GM12878 (cell line): Measurements from ENCODE around the gene TNKS1BP1. TPM values are rescaled to one million over a fixed set of nuclear protein-coding genes. Genes with fewer than 3 reads are reported as not detected.

Experiments used
- ATAC-seq: fragments of 200-7000 bp; cut with Tn5 transposase; 3 replicates; pipeline ENCODE4 v1.9.1; 2020; ENCODE audit warnings: mild to moderate bottlenecking, moderate library complexity
- BruUV-seq: library from RNA; stranded (reverse); fragments of 400-500 nt; replicated peaks from 2 replicates; lab custom pipeline; 2021; lab: Mats Ljungman, UMichigan
- CTCF ChIA-PET: fragments of 300-600 bp; sonication (Branson Sonifier 250); formaldehyde crosslinking; extraction: SDS; loops from one replicate; lab custom pipeline; 2021; ENCODE audit warnings: inconsistent platforms; lab: Yijun Ruan, JAX
- POLR2A ChIA-PET: fragments of 350-600 bp; formaldehyde crosslinking; extraction: SDS; loops from one replicate; lab custom pipeline; 2021; ENCODE audit warnings: inconsistent platforms; lab: Charles Lee
- RAD21 ChIA-PET: fragments of 300-600 bp; sonication (Branson Sonifier 250); formaldehyde crosslinking; loops from one replicate; lab custom pipeline; 2023; ENCODE audit warnings: antibody characterized with exemption; ENCODE audit not compliant: unreplicated experiment; lab: Charles Lee
- SMC1A ChIA-PET: fragments of 300-600 bp; sonication (Branson Sonifier 250); formaldehyde crosslinking; loops from one replicate; lab custom pipeline; 2023; ENCODE audit not compliant: unreplicated experiment, uncharacterized antibody; lab: Charles Lee
- DNase-seq: peaks from one replicate; pipeline ENCODE4 v3.0.0-alpha.2; 2011; ENCODE audit warnings: low read depth, low spot score
- FAIRE-seq: peaks from 3 replicates; lab custom pipeline; 2011; peaks lifted over from hg19 to GRCh38; lab: Jason Lieb, UNC
- H2AFZ ChIP-seq: 2 replicates; pipeline ENCODE4 v1.6.0; 2011; ENCODE audit warnings: low read depth, low read length, control low read depth; ENCODE audit not compliant: control insufficient read depth
- H3K27ac ChIP-seq: 2 replicates; pipeline ENCODE4 v1.5.1; 2011; ENCODE audit warnings: control low read depth; ENCODE audit not compliant: control insufficient read depth, insufficient read depth
- H3K27me3 ChIP-seq, 2 experiments: replicated peaks in 1 of 2; 2 replicates each; pipeline versions ENCODE4 v1.6.0 to v1.6.1; 2011; ENCODE audit warnings: low read length in 1 of 2; ENCODE audit not compliant: control insufficient read depth in 2 of 2, insufficient read depth in 2 of 2
- H3K36me3 ChIP-seq, 2 experiments: 2 replicates each; pipeline ENCODE4 v1.5.1; 2011; ENCODE audit warnings: low read length in 1 of 2; ENCODE audit not compliant: control insufficient read depth in 2 of 2, insufficient read depth in 2 of 2
- H3K4me1 ChIP-seq: 2 replicates; pipeline ENCODE4 v1.6.1; 2011; ENCODE audit warnings: mild to moderate bottlenecking, low read length, moderate library complexity, mixed read lengths; ENCODE audit not compliant: control insufficient read depth, insufficient read depth
- H3K4me2 ChIP-seq: 2 replicates; pipeline ENCODE4 v1.6.0; 2011; ENCODE audit warnings: control low read depth; ENCODE audit not compliant: control insufficient read depth, insufficient read depth
- H3K4me3 ChIP-seq: fragments of 200-600 bp; sonication (generic); 2 replicates; pipeline ENCODE4 v1.5.1; 2016
- H3K79me2 ChIP-seq: 2 replicates; pipeline ENCODE4 v1.6.0; 2011; ENCODE audit warnings: low read length; ENCODE audit not compliant: control insufficient read depth, insufficient read depth
- H3K9ac ChIP-seq: 2 replicates; pipeline ENCODE4 v1.8.0; 2011; ENCODE audit warnings: low read length, control low read depth, mixed read lengths; ENCODE audit not compliant: control insufficient read depth, insufficient read depth
- H3K9me3 ChIP-seq: replicated peaks from 3 replicates; pipeline ENCODE4 v1.5.1; 2011; ENCODE audit warnings: mild to moderate bottlenecking, low read length; ENCODE audit not compliant: control insufficient read depth, insufficient read depth
- H4K20me1 ChIP-seq: 2 replicates; pipeline ENCODE4 v1.6.0; 2011; ENCODE audit not compliant: control insufficient read depth, insufficient read depth
- ATF7 ChIP-seq: fragments of 450-650 bp; IDR thresholded peaks from 2 replicates; pipeline ENCODE4 v1.6.1; 2016; ENCODE audit warnings: low read depth, mild to moderate bottlenecking
- BMI1 ChIP-seq: fragments of 450-650 bp; IDR thresholded peaks from 2 replicates; pipeline ENCODE4 v1.6.1; 2016; ENCODE audit warnings: mild to moderate bottlenecking, moderate library complexity, borderline replicate concordance
- ELK1 ChIP-seq: IDR thresholded peaks from 2 replicates; pipeline ENCODE4 v1.6.1; 2012; ENCODE audit warnings: low read depth, low read length, improper control_type of control experiment
- EZH2 ChIP-seq: IDR thresholded peaks from 2 replicates; pipeline ENCODE4 v1.6.1; 2012; ENCODE audit warnings: low read depth, mild to moderate bottlenecking, control low read depth, inconsistent platforms, low read length, borderline replicate concordance; ENCODE audit not compliant: control insufficient read depth
- FOS ChIP-seq: IDR thresholded peaks from 3 replicates; pipeline ENCODE4 v1.6.1; 2011; ENCODE audit warnings: borderline replicate concordance; ENCODE audit not compliant: insufficient read length; ENCODE audit errors: extremely low read depth
- GABPA ChIP-seq: IDR thresholded peaks from 2 replicates; pipeline ENCODE4 v1.6.1; 2014; ENCODE audit warnings: antibody characterized with exemption, low read depth, mild to moderate bottlenecking, inconsistent platforms
- HSF1 ChIP-seq: fragments of 150-350 bp; IDR thresholded peaks from 2 replicates; pipeline ENCODE4 v1.6.1; 2014; ENCODE audit warnings: mild to moderate bottlenecking, low read depth, low read length
- IRF4 ChIP-seq: IDR thresholded peaks from 2 replicates; pipeline ENCODE4 v1.6.1; 2011; ENCODE audit warnings: low read depth, low read length
- KDM1A ChIP-seq: fragments of 200-600 bp; sonication (generic); IDR thresholded peaks from 2 replicates; pipeline ENCODE4 v1.6.1; 2016; ENCODE audit warnings: borderline replicate concordance
- MAX ChIP-seq: IDR thresholded peaks from 2 replicates; pipeline ENCODE4 v1.6.1; 2012; ENCODE audit warnings: low read depth, low read length, improper control_type of control experiment
- NFIC ChIP-seq: IDR thresholded peaks from 2 replicates; pipeline ENCODE4 v1.6.1; 2012; ENCODE audit warnings: low read depth, mild to moderate bottlenecking, inconsistent platforms, low read length, moderate library complexity
- RBBP5 ChIP-seq: fragments of 200-600 bp; sonication (generic); conservative IDR thresholded peaks from 2 replicates; pipeline ENCODE4 v1.6.1; 2016
- STAT1 ChIP-seq: fragments of 450-650 bp; conservative IDR thresholded peaks from 2 replicates; pipeline ENCODE4 v1.6.1; 2014; ENCODE audit warnings: antibody characterized with exemption, mild to moderate bottlenecking
- ZBTB33 ChIP-seq: fragments of 450-650 bp; IDR thresholded peaks from 2 replicates; pipeline ENCODE4 v1.6.1; 2017; ENCODE audit warnings: mild to moderate bottlenecking
- ZNF622 ChIP-seq: fragments of 450-650 bp; IDR thresholded peaks from 2 replicates; pipeline ENCODE4 v1.6.1; 2017; ENCODE audit warnings: mild to moderate bottlenecking, inconsistent platforms
- WGBS: methylation state at CpG from one replicate; pipeline ENCODE4 v1.1.6; 2016; ENCODE audit warnings: low lambda C conversion rate; ENCODE audit not compliant: insufficient replicate concordance, insufficient coverage; ENCODE audit errors: missing lambda C conversion rate; 5-methylcytosine and 5-hydroxymethylcytosine counted together
- in situ Hi-C: fragments of 300-500 bp; cut with MboI; formaldehyde crosslinking; loops from 9 replicates; pipeline ENCODE4 v1.14.3; 2018; ENCODE audit warnings: mixed read lengths
- intact Hi-C: fragments of 100-400 bp; cut with micrococcal nuclease; formaldehyde crosslinking; loops from one replicate; pipeline ENCODE4 v1.14.2; 2022; ENCODE audit not compliant: unreplicated experiment
- polyA plus RNA-seq, 11 experiments: library from polyadenylated mRNA; depleted of rRNA in 4 of 11; unstranded in 6 of 11; stranded (reverse) in 5 of 11; fragments of >200 nt; fragmentation: Nextera tagmentation in 4 of 11; fragmentation: Illumina TruSeq in 1 of 11; extraction: Ambion mirVana in 4 of 11; extraction: Trizol in 1 of 11; gene quantifications; 1 replicate in 1 of 11; 2 replicates in 10 of 11; pipeline versions ENCODE4 v1.2.1 to v1.2.3, GENCODE V29; 2011 to 2016; ENCODE audit warnings: inconsistent platforms in 2 of 11, missing spikeins in 2 of 11, low read depth in 1 of 11
- total RNA-seq, 4 experiments: library from RNA; depleted of rRNA in 3 of 4; stranded (reverse); fragments of >200 nt in 3 of 4; fragmentation: Illumina TruSeq in 1 of 4; extraction: Trizol in 1 of 4; gene quantifications; 2 replicates each; pipeline versions ENCODE4 v1.2.1 to v1.2.3, GENCODE V29; 2013 to 2021

Gene TNKS1BP1
- total and polyA plus RNA-seq, 10 of the 15 experiments (the other 5 are each of a cell fraction or from before 2014, with no cell fraction given): 0.26 to 15.8 (median 4.3) TPM

- TF ChIP-seq NFIC: no peak
- no peak for TF ChIP-seq ZNF622
- TF ChIP-seq ZBTB33: no peak
- TF ChIP-seq KDM1A: no peak
- TF ChIP-seq FOS: no peak
- no peak for TF ChIP-seq STAT1
- TF ChIP-seq HSF1: no peak
- TF ChIP-seq GABPA: no peak
- no peak for TF ChIP-seq MAX
- TF ChIP-seq, all 136 proteins: peak for 0
Observed at GRCh38 chr11:57344826-57345225, 20.1 kb upstream of the TNKS1BP1 start (continued).

- Histone ChIP-seq H3K27me3 (peaks cover 0 to 4% of the 10 kb centered on the region in 2 experiments; a peak in 2 of 4 replicates), H3K4me2 (no peak overlapping the region), H2AFZ (no peak overlapping the region), H3K9ac (no peak overlapping the region), H3K4me1 (no peaks in the 10 kb centered on the region; the same call in 1 of the 2 replicates), H3K36me3 (no peaks in the 10 kb centered on the region), H4K20me1 (no peaks in the 10 kb centered on the region), H3K27ac (no peak overlapping the region), H3K9me3 (no peaks in the 10 kb centered on the region), H3K4me3 (no peak overlapping the region), H3K79me2 (no peaks in the 10 kb centered on the region)
- FAIRE-seq (no peak), ATAC-seq (no peak), DNase-seq (no peak)
- POLR2A ChIA-PET: no interaction called here
- in situ Hi-C loops: loop anchor here (25.0 kb wide), 2 partner anchors 1168 to 1243 kb away; partner anchors contain the start of genes LPXN, OR5B21 and ZFP91
- no TSS peak for BruUV-seq
- WGBS: 89% methylated on average over 7 of the region's 7 CpGs
- SMC1A ChIA-PET: interaction anchor here (0.7 to 2.9 kb wide), 6 partner anchors 114 to 301 kb away, joined by 3 to 10 read pairs (median 3); no protein-coding TSS in a partner anchor
- CTCF ChIA-PET: interaction anchor here (0.6 to 4.5 kb wide), 13 partner anchors 9 to 1286 kb away, joined by 3 to 41 read pairs (median 4); no protein-coding TSS in a partner anchor
- RAD21 ChIA-PET: interaction anchor here (0.9 to 2.4 kb wide), 5 partner anchors 83 to 296 kb away, joined by 3 to 17 read pairs (median 4); partner anchors contain the start of gene SLC43A3
- intact Hi-C loops: loop anchor here (2.0 to 10.0 kb wide), 2 partner anchors 133 to 1161 kb away; partner anchors contain the start of gene OR5B21
- TF ChIP-seq BMI1 (no peak), IRF4 (no peak), ATF7 (no peak), RBBP5 (no peak), EZH2 (no peak), ELK1 (no peak)
Observed at GRCh38 chr11:57343825-57344224, 19.1 kb upstream of the TNKS1BP1 start.
